ENCODE measurements around the gene FUS.

DNA sequence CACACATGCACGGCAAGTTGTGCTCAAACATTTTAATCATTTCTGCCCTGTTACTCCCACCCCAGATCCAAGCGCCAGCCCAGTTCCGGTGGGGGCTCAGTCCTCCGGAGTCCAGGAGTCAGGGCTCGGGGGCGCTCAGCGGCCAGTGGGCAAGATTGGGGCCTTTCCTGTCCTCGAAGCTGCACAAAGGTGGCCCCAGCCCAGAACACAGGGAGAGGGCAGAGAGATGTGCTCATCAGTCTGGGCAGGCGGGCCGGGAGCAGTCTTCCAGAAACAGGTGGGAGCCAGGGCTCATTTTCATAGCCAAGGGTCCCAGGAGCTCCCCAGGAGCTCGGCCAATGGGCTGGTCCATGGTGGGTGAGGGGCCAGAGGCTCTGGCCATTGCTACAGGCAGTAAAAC, 48.5 kb upstream of the FUS start:
- TF ChIP-seq, protein P1, sequence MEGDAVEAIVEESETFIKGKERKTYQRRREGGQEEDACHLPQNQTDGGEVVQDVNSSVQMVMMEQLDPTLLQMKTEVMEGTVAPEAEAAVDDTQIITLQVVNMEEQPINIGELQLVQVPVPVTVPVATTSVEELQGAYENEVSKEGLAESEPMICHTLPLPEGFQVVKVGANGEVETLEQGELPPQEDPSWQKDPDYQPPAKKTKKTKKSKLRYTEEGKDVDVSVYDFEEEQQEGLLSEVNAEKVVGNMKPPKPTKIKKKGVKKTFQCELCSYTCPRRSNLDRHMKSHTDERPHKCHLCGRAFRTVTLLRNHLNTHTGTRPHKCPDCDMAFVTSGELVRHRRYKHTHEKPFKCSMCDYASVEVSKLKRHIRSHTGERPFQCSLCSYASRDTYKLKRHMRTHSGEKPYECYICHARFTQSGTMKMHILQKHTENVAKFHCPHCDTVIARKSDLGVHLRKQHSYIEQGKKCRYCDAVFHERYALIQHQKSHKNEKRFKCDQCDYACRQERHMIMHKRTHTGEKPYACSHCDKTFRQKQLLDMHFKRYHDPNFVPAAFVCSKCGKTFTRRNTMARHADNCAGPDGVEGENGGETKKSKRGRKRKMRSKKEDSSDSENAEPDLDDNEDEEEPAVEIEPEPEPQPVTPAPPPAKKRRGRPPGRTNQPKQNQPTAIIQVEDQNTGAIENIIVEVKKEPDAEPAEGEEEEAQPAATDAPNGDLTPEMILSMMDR (conservative IDR thresholded peaks at IDR 0.05 in 1 of 2, IDR thresholded peaks at IDR 0.05 in 1 of 2; ENCODE audit: low read depth in 1 of 2, low read length in 2 of 2), result no peak
- TF ChIP-seq EZH2 (IDR thresholded peaks at IDR 0.05; ENCODE audit: low read length, missing control alignments), result no peak
